Esophagus (tissue), 2 donors: ENCODE results near the gene ELAVL2. TPM values are rescaled to one million over a fixed set of nuclear protein-coding genes. Genes with fewer than 3 reads are reported as not detected.

Source experiments
- H3K27ac ChIP-seq, 2 donors: one replicate each; pipeline ENCODE4 v1.5.1; 2013; ENCODE audit warnings: low read depth in 2 of 2, mild to moderate bottlenecking in 2 of 2, inconsistent platforms in 1 of 2, low read length in 1 of 2, moderate library complexity in 1 of 2
- H3K27me3 ChIP-seq, 2 donors: one replicate each; pipeline ENCODE4 v1.6.1; 2013; ENCODE audit warnings: low read length in 2 of 2, control low read depth in 1 of 2, mild to moderate bottlenecking in 1 of 2; ENCODE audit not compliant: insufficient read depth in 2 of 2, control insufficient read depth in 1 of 2
- H3K36me3 ChIP-seq, 2 donors: one replicate each; pipeline ENCODE4 v1.6.1; 2013; ENCODE audit warnings: low read length in 1 of 2; ENCODE audit not compliant: control insufficient read depth in 2 of 2, insufficient read depth in 2 of 2
- H3K4me1 ChIP-seq, 2 donors: one replicate each; pipeline ENCODE4 v1.6.1; 2013; ENCODE audit warnings: low read length in 1 of 2; ENCODE audit not compliant: control insufficient read depth in 2 of 2, insufficient read depth in 2 of 2
- H3K4me3 ChIP-seq, 2 donors: one replicate each; pipeline ENCODE4 v1.5.1; 2013; ENCODE audit warnings: low read length in 2 of 2, mild to moderate bottlenecking in 2 of 2, low read depth in 1 of 2, moderate library complexity in 1 of 2
- H3K9me3 ChIP-seq, 2 donors: one replicate each; pipeline ENCODE4 v1.6.1; 2013; ENCODE audit warnings: mild to moderate bottlenecking in 2 of 2, low read depth in 1 of 2, low read length in 1 of 2, moderate library complexity in 1 of 2; ENCODE audit not compliant: control insufficient read depth in 2 of 2, insufficient read depth in 1 of 2
- WGBS, 2 donors: extraction: QIAGEN DNeasy Blood & Tissue Kit; methylation state at CpG; one replicate each; pipeline ENCODE4 v1.1.7; 2013; 5-methylcytosine and 5-hydroxymethylcytosine counted together
- polyA plus RNA-seq, 2 donors: library from polyadenylated mRNA; stranded (reverse); fragments of 200-250 nt; gene quantifications; one replicate each; pipeline ENCODE4 v1.2.3, GENCODE V29; 2013
- donor health status: healthy with polysubstance abuse.
- donor health status: Bipolar disorder and iron deficiency.

The ELAVL2 gene
- polyA plus RNA-seq, 2 donors = 0.02 TPM

GRCh38 chr9:23662320-23662719 is 163.7 kb downstream of the ELAVL2 start:
- WGBS, 2 donors = 90 to 92% methylated on average over 2 of the region's 2 CpGs

GRCh38 chr9:23659346-23660006 is 166.6 kb downstream of the ELAVL2 start:
- WGBS, 2 donors = 49 to 55% methylated on average over 6 of the region's 6 CpGs
- H3K4me3 ChIP-seq = no peak overlapping the region

More at GRCh38 chr9:23662320-23662719, 163.7 kb downstream of the ELAVL2 start:
- no peak overlapping the region for H3K4me3 ChIP-seq
- H3K27me3 ChIP-seq = no peaks in the 10 kb centered on the region
- H3K4me1 ChIP-seq = no peaks in the 10 kb centered on the region
- no peak overlapping the region for H3K27ac ChIP-seq
- no peaks in the 10 kb centered on the region for H3K36me3 ChIP-seq
- H3K9me3 ChIP-seq = no peaks in the 10 kb centered on the region

GRCh38 chr9:23658376-23659258 is 167.4 kb downstream of the ELAVL2 start:
- no peaks in the 10 kb centered on the region for H3K36me3 ChIP-seq
- H3K27ac ChIP-seq = no peak overlapping the region
- WGBS, 2 donors = 81 to 85% methylated on average over 10 of the region's 10 CpGs
- no peaks in the 10 kb centered on the region for H3K27me3 ChIP-seq
- H3K4me3 ChIP-seq = no peak overlapping the region
- H3K4me1 ChIP-seq = no peaks in the 10 kb centered on the region
- no peaks in the 10 kb centered on the region for H3K9me3 ChIP-seq

More at GRCh38 chr9:23659346-23660006, 166.6 kb downstream of the ELAVL2 start:
- Histone ChIP-seq H3K27me3 (no peaks in the 10 kb centered on the region), H3K27ac (no peak overlapping the region), H3K36me3 (no peaks in the 10 kb centered on the region), H3K9me3 (no peaks in the 10 kb centered on the region), H3K4me1 (no peaks in the 10 kb centered on the region)

- no peak overlapping the region for H3K27ac ChIP-seq
- WGBS, 2 donors = 86 to 89% methylated on average over 5 of the region's 5 CpGs
- H3K9me3 ChIP-seq = no peaks in the 10 kb centered on the region
- no peak overlapping the region for H3K4me3 ChIP-seq
- H3K36me3 ChIP-seq = no peaks in the 10 kb centered on the region
- no peaks in the 10 kb centered on the region for H3K27me3 ChIP-seq
- H3K4me1 ChIP-seq = no peaks in the 10 kb centered on the region
These were observed 175.0 kb downstream of the ELAVL2 start for GRCh38 chr9:23651051-23651450.

- 44 to 65% methylated on average over 2 of the region's 2 CpGs for WGBS, 2 donors
- no peaks in the 10 kb centered on the region for H3K27me3 ChIP-seq
These were observed 177.4 kb downstream of the ELAVL2 start for GRCh38 chr9:23648651-23649050.

GRCh38 chr9:23644896-23645295 is 181.1 kb downstream of the ELAVL2 start:
- no peaks in the 10 kb centered on the region for H3K36me3 ChIP-seq
- H3K27me3 ChIP-seq = no peaks in the 10 kb centered on the region
- 88 to 91% methylated on average over 4 of the region's 4 CpGs for WGBS, 2 donors

More at GRCh38 chr9:23648651-23649050, 177.4 kb downstream of the ELAVL2 start:
- H3K9me3 ChIP-seq = no peaks in the 10 kb centered on the region
- H3K4me1 ChIP-seq = no peaks in the 10 kb centered on the region
- H3K27ac ChIP-seq = no peak overlapping the region
- H3K36me3 ChIP-seq = no peaks in the 10 kb centered on the region
- H3K4me3 ChIP-seq = no peak overlapping the region

GRCh38 chr9:23644326-23644725 is 181.7 kb downstream of the ELAVL2 start:
- Histone ChIP-seq H3K27ac (no peak overlapping the region), H3K36me3 (no peaks in the 10 kb centered on the region), H3K9me3 (no peaks in the 10 kb centered on the region), H3K4me1 (no peaks in the 10 kb centered on the region), H3K4me3 (no peak overlapping the region), H3K27me3 (no peaks in the 10 kb centered on the region)
- WGBS, 2 donors = 69 to 72% methylated on average over 6 of the region's 6 CpGs

More at GRCh38 chr9:23644896-23645295, 181.1 kb downstream of the ELAVL2 start:
- Histone ChIP-seq H3K27ac (no peak overlapping the region), H3K4me1 (no peaks in the 10 kb centered on the region), H3K4me3 (no peak overlapping the region), H3K9me3 (no peaks in the 10 kb centered on the region)

- no peaks in the 10 kb centered on the region for H3K4me1 ChIP-seq
- H3K4me3 ChIP-seq = no peak overlapping the region
- whole genome bisulfite sequencing, 2 donors = 90 to 91% methylated on average over 1 of the region's 1 CpG
- no peaks in the 10 kb centered on the region for H3K9me3 ChIP-seq
- H3K36me3 ChIP-seq = no peaks in the 10 kb centered on the region
- H3K27me3 ChIP-seq = no peaks in the 10 kb centered on the region
- no peak overlapping the region for H3K27ac ChIP-seq
These were observed 182.3 kb downstream of the ELAVL2 start for GRCh38 chr9:23643656-23644258.
